Measurements from ENCODE around the gene PROX1.

DNA sequence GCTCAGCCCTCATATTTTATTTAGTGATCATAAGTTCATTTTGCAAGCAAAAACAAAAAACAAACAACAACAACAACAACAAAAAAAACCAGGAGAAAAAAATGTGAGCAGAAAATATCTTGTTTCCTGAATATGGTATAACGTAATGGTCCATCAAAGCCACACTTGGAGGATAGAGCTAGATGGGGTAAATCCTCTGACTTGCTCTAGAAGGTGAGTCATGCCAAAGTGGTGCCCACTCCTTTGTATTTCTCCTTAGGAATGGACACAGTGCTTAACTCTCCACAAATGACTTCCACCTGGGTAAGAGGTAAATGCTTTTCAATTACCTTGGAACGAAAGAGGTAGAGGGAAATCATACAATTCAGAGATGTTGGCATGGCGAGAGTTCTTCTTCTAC is 20.6 kb downstream of the PROX1 start:
- TF ChIP-seq, protein P1, sequence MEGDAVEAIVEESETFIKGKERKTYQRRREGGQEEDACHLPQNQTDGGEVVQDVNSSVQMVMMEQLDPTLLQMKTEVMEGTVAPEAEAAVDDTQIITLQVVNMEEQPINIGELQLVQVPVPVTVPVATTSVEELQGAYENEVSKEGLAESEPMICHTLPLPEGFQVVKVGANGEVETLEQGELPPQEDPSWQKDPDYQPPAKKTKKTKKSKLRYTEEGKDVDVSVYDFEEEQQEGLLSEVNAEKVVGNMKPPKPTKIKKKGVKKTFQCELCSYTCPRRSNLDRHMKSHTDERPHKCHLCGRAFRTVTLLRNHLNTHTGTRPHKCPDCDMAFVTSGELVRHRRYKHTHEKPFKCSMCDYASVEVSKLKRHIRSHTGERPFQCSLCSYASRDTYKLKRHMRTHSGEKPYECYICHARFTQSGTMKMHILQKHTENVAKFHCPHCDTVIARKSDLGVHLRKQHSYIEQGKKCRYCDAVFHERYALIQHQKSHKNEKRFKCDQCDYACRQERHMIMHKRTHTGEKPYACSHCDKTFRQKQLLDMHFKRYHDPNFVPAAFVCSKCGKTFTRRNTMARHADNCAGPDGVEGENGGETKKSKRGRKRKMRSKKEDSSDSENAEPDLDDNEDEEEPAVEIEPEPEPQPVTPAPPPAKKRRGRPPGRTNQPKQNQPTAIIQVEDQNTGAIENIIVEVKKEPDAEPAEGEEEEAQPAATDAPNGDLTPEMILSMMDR (conservative IDR thresholded peaks at IDR 0.05), result no peak
- no peak for TF ChIP-seq EZH2 (IDR thresholded peaks at IDR 0.05; ENCODE audit: low read depth)
